ENCODE data around the gene KLHL29. TPM values are rescaled to one million over a fixed set of nuclear protein-coding genes. Genes with fewer than 3 reads are reported as not detected.

Gene KLHL29
- total and polyA plus RNA-seq, 10 of the 15 experiments (the other 5 are each of a cell fraction or from before 2014, with no cell fraction given), result 1.4 to 19.5 (median 6.1) TPM

DNA sequence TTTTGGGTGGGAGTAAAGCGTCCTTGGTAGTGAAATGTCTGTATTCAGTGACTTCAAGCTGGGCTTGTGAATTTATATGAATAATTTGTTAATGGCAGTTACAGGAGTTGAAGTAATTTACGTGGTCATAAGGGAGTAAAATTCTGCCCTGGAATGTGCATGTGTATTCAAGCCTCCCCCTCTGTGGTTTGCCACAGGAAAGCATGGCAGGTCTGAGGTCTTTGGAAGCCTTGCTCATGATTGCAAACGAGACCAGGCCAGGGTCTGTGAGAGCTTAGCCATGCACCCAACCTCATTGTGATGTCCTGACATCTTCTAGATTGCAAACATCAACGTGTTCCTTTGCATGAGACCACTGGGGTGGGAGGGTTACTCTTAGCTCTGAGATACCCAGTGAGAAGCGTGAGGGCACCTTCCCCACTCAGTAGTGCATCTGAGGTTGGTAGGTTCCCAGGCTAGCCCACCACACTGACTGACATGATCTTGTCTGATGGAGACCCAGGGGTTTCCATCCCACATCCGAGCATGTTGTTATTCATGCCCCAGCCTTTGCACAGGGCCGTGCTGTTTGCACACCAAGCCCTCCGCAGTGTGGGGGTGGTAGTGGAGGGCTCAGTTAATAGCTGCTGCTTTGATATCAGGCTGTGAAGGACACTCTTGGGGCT, 216.5 kb downstream of the KLHL29 start:
- H3K9me3 ChIP-seq (replicated peaks; ENCODE audit: control insufficient read depth, insufficient read depth, low read length), result no peaks in the 10 kb centered on the region; the same call in 2 of the 3 replicates
- no peak for ATAC-seq
- RAD21 ChIA-PET (ENCODE audit: unreplicated experiment), result no interaction called here
- H3K4me1 ChIP-seq (ENCODE audit: control insufficient read depth, insufficient read depth, low read length), result no peaks in the 10 kb centered on the region
- 33% methylated on average over 8 of the region's 8 CpGs for WGBS (ENCODE audit: insufficient coverage, insufficient replicate concordance, low lambda C conversion rate, missing lambda C conversion rate)
- H3K36me3 ChIP-seq (ENCODE audit: control insufficient read depth in 2 of 2, insufficient read depth in 2 of 2, low read length in 1 of 2), result no peaks in the 10 kb centered on the region; a peak in 2 of 4 replicates
- H3K9ac ChIP-seq (ENCODE audit: control insufficient read depth, insufficient read depth, low read length), result no peak overlapping the region
- POLR2A ChIA-PET, result no interaction called here
- SMC1A ChIA-PET (ENCODE audit: uncharacterized antibody, unreplicated experiment), result no interaction called here
- BruUV-seq (replicated peaks), result no TSS peak
- H3K4me3 ChIP-seq, result no peak overlapping the region
- H3K27ac ChIP-seq (ENCODE audit: control insufficient read depth, insufficient read depth), result no peak overlapping the region
- no peaks in the 10 kb centered on the region for H3K79me2 ChIP-seq (ENCODE audit: control insufficient read depth, insufficient read depth, low read length)
- CTCF ChIA-PET, result no interaction called here
- DNase-seq (ENCODE audit: low read depth, low spot score), result no peak
- TF ChIP-seq RUNX3 (IDR thresholded peaks at IDR 0.05; ENCODE audit: low read length), result 0 out of 2 replicates have a peak, but pooled peaks have one; percentile 20
- no peak for TF ChIP-seq HDAC2 (IDR thresholded peaks at IDR 0.05)
- H4K20me1 ChIP-seq (ENCODE audit: control insufficient read depth, insufficient read depth), result no peaks in the 10 kb centered on the region
- H3K4me2 ChIP-seq (ENCODE audit: control insufficient read depth, insufficient read depth), result no peak overlapping the region
- H3K27me3 ChIP-seq (replicated peaks in 1 of 2; ENCODE audit: control insufficient read depth in 2 of 2, insufficient read depth in 2 of 2, low read length in 1 of 2), result no peaks in the 10 kb centered on the region
- in situ Hi-C loops (cut with MboI) (no loop called here), intact Hi-C loops (cut with micrococcal nuclease; ENCODE audit: unreplicated experiment) (no loop called here)
- FAIRE-seq, result no peak
- H2AFZ ChIP-seq (ENCODE audit: control insufficient read depth, low read depth, low read length), result no peak overlapping the region

DNA sequence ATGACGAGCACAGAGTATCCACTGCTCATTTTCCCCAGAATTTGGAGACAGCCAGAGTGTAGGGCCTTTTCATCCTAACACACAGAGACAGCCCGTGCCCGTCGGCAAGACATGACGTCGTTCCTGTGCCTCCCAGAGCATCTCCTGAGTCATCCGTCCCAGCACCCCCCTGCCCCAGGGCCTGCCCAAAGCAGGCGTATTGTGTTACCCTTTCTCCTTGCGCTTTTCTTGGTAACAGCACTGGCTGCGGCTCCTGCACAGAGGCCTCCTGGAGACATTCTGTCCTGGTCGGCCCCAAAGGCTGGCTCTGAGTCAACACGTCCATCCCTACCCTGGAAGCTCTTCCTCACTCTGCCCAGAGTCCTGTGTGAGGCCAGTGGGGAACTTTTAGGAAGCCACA, 217.1 kb downstream of the KLHL29 start:
- ATAC-seq (no peak), DNase-seq (ENCODE audit: low read depth, low spot score) (no peak), FAIRE-seq (no peak)
- Histone ChIP-seq H3K9ac (ENCODE audit: control insufficient read depth, insufficient read depth, low read length) (no peak overlapping the region), H3K36me3 (ENCODE audit: control insufficient read depth in 2 of 2, insufficient read depth in 2 of 2, low read length in 1 of 2) (no peaks in the 10 kb centered on the region; a peak in 2 of 4 replicates), H2AFZ (ENCODE audit: control insufficient read depth, low read depth, low read length) (no peak overlapping the region), H3K79me2 (ENCODE audit: control insufficient read depth, insufficient read depth, low read length) (no peaks in the 10 kb centered on the region), H3K4me2 (ENCODE audit: control insufficient read depth, insufficient read depth) (no peak overlapping the region), H3K9me3 (replicated peaks; ENCODE audit: control insufficient read depth, insufficient read depth, low read length) (peaks cover 4% of the 10 kb centered on the region; the same call in 1 of the 3 replicates), H3K4me1 (ENCODE audit: control insufficient read depth, insufficient read depth, low read length) (no peaks in the 10 kb centered on the region), H4K20me1 (ENCODE audit: control insufficient read depth, insufficient read depth) (no peaks in the 10 kb centered on the region), H3K4me3 (no peak overlapping the region), H3K27me3 (replicated peaks in 1 of 2; ENCODE audit: control insufficient read depth in 2 of 2, insufficient read depth in 2 of 2, low read length in 1 of 2) (no peaks in the 10 kb centered on the region), H3K27ac (ENCODE audit: control insufficient read depth, insufficient read depth) (no peak overlapping the region)
- RAD21 ChIA-PET (ENCODE audit: unreplicated experiment), result no interaction called here
- TF ChIP-seq EP300 (IDR thresholded peaks at IDR 0.05; ENCODE audit: borderline replicate concordance in 1 of 2, control insufficient read depth in 1 of 2, low read depth in 2 of 2, low read length in 2 of 2), result no peak
- BruUV-seq (replicated peaks), result no TSS peak
- WGBS (ENCODE audit: insufficient coverage, insufficient replicate concordance, low lambda C conversion rate, missing lambda C conversion rate), result 66% methylated on average over 12 of the region's 12 CpGs
- SMC1A ChIA-PET (ENCODE audit: uncharacterized antibody, unreplicated experiment), result no interaction called here
- CTCF ChIA-PET, result no interaction called here
- POLR2A ChIA-PET, result no interaction called here
- in situ Hi-C loops (cut with MboI), result no loop called here
- intact Hi-C loops (cut with micrococcal nuclease; ENCODE audit: unreplicated experiment), result no loop called here
